Muscle of leg (tissue), 11 donors: ENCODE data around the gene LINGO3. TPM values are rescaled to one million over a fixed set of nuclear protein-coding genes. Genes with fewer than 3 reads are reported as not detected.

Source experiments
- DNase-seq: peaks from one replicate; pipeline ENCODE4 v3.0.0; 2013
- H3K27ac ChIP-seq: one replicate; pipeline ENCODE4 v1.5.1; 2013; ENCODE audit warnings: mild to moderate bottlenecking, low read length, control low read depth
- H3K27me3 ChIP-seq: one replicate; pipeline ENCODE4 v1.6.1; 2013; ENCODE audit warnings: low read length; ENCODE audit not compliant: control insufficient read depth, insufficient read depth
- H3K36me3 ChIP-seq: one replicate; pipeline ENCODE4 v1.6.1; 2013; ENCODE audit warnings: low read length; ENCODE audit not compliant: control insufficient read depth, insufficient read depth
- H3K4me1 ChIP-seq: one replicate; pipeline ENCODE4 v1.6.1; 2013; ENCODE audit warnings: low read length; ENCODE audit not compliant: control insufficient read depth, insufficient read depth
- H3K4me3 ChIP-seq: one replicate; pipeline ENCODE4 v1.5.1; 2013; ENCODE audit warnings: low read length, control low read depth
- H3K9me3 ChIP-seq: replicated peaks from 2 replicates; pipeline ENCODE4 v1.6.1; 2013; ENCODE audit warnings: low read depth, low read length; ENCODE audit not compliant: control insufficient read depth
- WGBS: methylation state at CpG from one replicate; pipeline ENCODE4 v1.1.5; 2013; ENCODE audit warnings: missing lambda C conversion rate; ENCODE audit not compliant: insufficient coverage; 5-methylcytosine and 5-hydroxymethylcytosine counted together
- polyA plus RNA-seq, 8 donors: library from polyadenylated mRNA; unstranded; fragments of 120-200 nt; gene quantifications; one replicate each; pipeline versions ENCODE4 v1.2.1 to v1.2.3, GENCODE V29; 2013; ENCODE audit warnings: inconsistent platforms in 1 of 8, low replicate concordance in 1 of 8; ENCODE audit not compliant: insufficient read length in 8 of 8, insufficient read depth in 1 of 8
- total RNA-seq: library from RNA; stranded (reverse); fragments of 120-200 nt; gene quantifications from one replicate; pipeline ENCODE4 v1.2.4, GENCODE V29; 2013

LINGO3 gene
- total and polyA plus RNA-seq, 9 donors = 0.07 to 0.15 (median 0.09) TPM; not detected in 3

DNA sequence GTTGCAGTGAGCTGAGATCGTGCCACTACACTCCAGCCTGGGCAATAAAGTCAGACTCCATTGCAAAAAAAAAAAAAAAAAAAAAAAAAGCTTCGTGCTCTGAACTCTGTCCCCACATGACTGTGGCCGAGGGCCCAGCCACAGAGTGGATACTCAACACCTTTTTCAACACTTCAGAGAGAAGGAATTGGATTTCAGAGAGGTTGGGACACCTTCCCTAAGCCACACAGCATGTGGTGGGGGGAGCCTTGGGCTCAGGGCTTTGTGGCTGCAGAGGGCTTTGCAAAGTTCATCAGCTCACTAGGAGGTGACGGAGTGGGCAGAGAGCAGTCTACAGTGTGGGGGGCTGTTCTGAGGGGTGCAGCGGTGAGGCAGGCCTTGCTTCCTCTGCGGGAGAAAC lies 11.0 kb upstream of the LINGO3 start:
- peaks cover 7% of the 10 kb centered on the region for H3K9me3 ChIP-seq

DNA sequence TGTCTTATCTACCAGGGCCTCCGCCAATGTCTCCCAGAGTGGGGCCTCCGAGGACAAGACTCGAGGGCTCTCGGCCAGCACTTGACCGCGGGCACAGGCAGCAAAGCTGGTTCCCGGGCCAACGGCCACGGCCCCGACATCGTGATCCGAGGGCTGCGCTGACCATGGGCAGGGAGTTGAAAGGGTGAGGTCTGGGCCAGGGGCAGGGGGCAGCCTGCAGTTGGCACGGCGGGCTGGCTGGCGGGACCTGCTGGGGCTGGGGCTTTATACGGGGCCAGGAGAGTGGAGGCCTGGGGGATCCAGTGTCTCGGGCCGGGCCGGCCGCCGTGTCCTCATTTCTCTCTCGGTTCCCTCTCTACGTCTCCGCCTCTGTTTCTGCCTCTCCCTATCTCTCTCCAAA lies 9.8 kb upstream of the LINGO3 start:
- H3K9me3 ChIP-seq = peaks cover 7% of the 10 kb centered on the region

More for the DNA sequence above, 11.0 kb upstream of the LINGO3 start:
- no peak overlapping the region for H3K27ac ChIP-seq
- H3K4me1 ChIP-seq = peaks cover 9% of the 10 kb centered on the region
- no peak for DNase-seq
- H3K36me3 ChIP-seq = peaks cover 28% of the 10 kb centered on the region
- 73% methylated on average over 3 of the region's 6 CpGs for WGBS
- H3K4me3 ChIP-seq = no peak overlapping the region
- H3K27me3 ChIP-seq = no peaks in the 10 kb centered on the region

DNA sequence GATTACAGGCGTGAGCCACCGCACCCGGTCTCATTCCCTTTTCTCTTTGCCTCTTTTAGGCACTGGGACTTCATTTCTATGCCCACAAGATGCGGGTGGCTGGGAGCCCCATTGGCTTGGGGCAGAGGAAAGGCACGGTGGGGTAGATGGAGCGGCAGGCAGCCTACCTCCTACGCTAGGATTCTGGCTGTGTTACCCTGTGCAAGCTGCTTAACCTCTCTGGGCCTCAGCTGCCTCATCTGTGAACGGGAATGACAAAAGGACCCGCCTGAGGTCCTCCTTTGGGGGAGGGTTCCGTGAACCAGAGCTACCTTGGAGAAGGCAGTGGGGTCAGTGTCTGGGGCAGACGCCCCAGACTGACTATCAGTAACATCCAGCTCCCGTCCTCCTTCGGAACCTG lies 9.3 kb upstream of the LINGO3 start:
- no peak overlapping the region for H3K4me3 ChIP-seq
- peaks cover 14% of the 10 kb centered on the region for H3K36me3 ChIP-seq
- H3K4me1 ChIP-seq = peaks cover 13% of the 10 kb centered on the region
- H3K27me3 ChIP-seq = peaks cover 13% of the 10 kb centered on the region
- peaks cover 7% of the 10 kb centered on the region for H3K9me3 ChIP-seq
- 90% methylated on average over 12 of the region's 13 CpGs for WGBS
- no peak overlapping the region for H3K27ac ChIP-seq
- DNase-seq = no peak

More for the DNA sequence above, 9.8 kb upstream of the LINGO3 start:
- Histone ChIP-seq H3K27ac (no peak overlapping the region), H3K4me3 (no peak overlapping the region), H3K4me1 (peaks cover 9% of the 10 kb centered on the region), H3K27me3 (peaks cover 9% of the 10 kb centered on the region), H3K36me3 (peaks cover 17% of the 10 kb centered on the region)
- WGBS = 90% methylated on average over 15 of the region's 25 CpGs
- no peak for DNase-seq

DNA sequence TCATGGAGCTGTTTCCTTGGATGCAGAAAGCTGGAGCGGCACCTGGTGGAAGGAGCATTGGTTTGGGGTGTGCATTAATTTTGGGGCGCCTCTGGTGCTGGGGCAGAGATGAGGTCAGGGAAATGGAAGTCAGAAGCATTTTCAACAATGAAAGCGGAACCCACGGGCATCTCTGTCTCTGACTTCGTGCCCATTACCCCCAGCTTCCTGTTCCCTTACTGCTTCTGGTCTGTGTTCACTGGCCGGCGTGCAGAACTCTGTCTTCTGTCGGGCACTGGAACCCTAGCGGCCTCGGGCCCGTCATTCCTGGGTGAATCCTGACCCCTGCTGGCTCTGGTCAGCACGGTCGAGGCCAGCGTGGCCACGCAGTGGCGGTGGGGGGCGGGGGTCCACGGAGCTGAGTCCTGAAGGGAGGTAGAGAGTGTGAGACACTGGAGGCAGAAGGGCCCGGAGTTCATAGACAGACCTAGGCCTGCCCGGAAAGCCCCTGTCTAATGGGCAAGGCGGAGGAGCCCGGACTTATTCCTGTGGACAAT lies 7.9 kb upstream of the LINGO3 start:
- H3K27ac ChIP-seq = no peak overlapping the region
- 21% methylated on average over 20 of the region's 22 CpGs for WGBS
- no peak overlapping the region for H3K4me3 ChIP-seq
- H3K36me3 ChIP-seq = peaks cover 2% of the 10 kb centered on the region
- peaks cover 7% of the 10 kb centered on the region for H3K9me3 ChIP-seq
- peak; percentile 75 for DNase-seq
- peaks cover 18% of the 10 kb centered on the region for H3K27me3 ChIP-seq
- peaks cover 16% of the 10 kb centered on the region for H3K4me1 ChIP-seq

DNA sequence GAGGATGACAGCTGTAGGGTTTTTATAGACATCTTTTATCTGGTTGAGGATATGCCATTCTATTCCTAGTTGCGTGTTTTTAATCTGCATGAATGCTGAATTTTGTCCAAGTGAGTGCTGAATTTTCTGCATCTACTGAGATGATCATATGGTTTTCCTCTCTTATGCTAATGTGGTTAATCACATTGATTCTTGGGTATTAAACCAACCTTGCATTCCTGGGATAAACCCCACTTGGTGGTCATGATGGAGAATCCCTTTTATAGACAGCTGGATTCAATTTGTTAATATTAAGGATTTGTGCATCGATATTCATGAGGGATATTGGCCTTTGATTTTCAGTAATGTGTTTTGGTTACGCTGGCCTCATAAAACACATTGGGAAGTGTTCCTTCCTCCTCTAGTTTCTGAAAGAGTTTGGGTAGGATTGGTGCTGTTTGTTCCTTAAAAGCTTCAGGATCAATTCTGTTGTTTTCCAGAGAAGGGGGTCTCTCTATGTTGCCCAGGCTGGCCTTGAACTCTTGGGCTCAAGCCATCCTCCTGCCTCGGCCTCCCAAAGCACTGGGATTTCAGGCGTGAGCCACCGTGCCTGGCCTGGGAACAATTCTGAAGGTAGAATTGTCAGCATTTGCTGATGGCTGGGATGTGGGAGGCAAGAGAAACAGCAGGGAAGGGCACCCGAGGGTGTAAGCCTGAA lies 7.3 kb upstream of the LINGO3 start:
- Histone ChIP-seq H3K4me3 (no peak overlapping the region), H3K36me3 (no peaks in the 10 kb centered on the region), H3K27me3 (peaks cover 24% of the 10 kb centered on the region), H3K4me1 (peaks cover 18% of the 10 kb centered on the region), H3K9me3 (peaks cover 7% of the 10 kb centered on the region), H3K27ac (no peak overlapping the region)
- no peak for DNase-seq
- 83% methylated on average over 6 of the region's 7 CpGs for WGBS

DNA sequence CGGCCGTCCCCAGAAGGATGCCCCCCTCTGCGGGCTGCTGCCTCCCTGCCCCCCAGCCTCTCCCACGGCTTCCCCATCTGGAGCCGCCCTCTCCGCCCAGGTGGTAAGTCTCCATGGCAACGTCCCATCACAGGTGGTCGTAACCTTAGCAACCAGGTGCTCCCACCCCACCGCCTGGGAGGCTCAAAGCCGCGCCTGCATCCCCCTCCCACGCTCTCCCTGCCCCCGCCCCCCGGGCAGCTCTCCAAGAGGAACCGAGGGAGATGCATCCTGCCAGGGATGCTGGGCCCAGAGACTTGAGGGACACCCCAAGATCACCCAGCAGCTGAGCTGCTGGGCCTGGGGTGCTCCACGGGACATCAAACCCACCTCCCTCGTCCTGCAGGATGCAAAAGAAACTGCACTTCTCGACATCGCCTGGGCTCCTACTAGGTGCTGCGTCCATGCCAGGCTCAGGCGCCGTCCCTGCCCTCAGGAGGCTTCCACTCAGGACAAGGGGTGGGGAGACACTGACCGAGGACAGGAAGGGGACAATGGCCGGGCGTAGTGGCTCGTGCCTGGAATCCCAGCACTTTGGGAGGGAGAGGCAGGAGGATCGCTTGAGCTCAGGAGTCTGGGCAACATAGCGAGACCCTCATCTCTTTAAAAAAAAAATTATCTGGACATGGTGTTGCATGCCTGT lies 5.0 kb upstream of the LINGO3 start:
- Histone ChIP-seq H3K9me3 (peaks cover 7% of the 10 kb centered on the region), H3K4me3 (no peak overlapping the region), H3K36me3 (no peaks in the 10 kb centered on the region), H3K4me1 (peaks cover 29% of the 10 kb centered on the region), H3K27me3 (peaks cover 46% of the 10 kb centered on the region), H3K27ac (no peak overlapping the region)
- 28% methylated on average over 15 of the region's 28 CpGs for WGBS
- DNase-seq = no peak

DNA sequence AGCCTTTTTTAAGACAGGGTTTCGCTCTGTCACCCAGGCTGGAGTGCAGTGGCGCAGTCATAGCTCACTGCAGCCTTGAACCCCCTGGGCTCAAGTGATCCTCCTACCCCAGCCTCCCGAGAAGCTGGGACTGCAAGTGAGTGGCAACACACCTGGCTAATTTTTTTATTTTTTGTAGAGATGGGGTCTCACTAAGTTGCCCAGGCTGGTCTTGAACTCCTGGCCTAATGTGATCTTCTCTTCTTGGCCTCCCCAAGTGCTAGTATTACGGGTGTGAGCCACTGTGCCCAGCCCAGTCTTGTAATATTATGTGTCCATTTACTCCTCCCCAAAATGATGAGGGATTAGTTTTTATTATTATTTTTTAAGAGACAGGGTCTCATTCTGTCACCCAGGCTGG lies 3.1 kb upstream of the LINGO3 start:
- H3K27ac ChIP-seq = no peak overlapping the region

DNA sequence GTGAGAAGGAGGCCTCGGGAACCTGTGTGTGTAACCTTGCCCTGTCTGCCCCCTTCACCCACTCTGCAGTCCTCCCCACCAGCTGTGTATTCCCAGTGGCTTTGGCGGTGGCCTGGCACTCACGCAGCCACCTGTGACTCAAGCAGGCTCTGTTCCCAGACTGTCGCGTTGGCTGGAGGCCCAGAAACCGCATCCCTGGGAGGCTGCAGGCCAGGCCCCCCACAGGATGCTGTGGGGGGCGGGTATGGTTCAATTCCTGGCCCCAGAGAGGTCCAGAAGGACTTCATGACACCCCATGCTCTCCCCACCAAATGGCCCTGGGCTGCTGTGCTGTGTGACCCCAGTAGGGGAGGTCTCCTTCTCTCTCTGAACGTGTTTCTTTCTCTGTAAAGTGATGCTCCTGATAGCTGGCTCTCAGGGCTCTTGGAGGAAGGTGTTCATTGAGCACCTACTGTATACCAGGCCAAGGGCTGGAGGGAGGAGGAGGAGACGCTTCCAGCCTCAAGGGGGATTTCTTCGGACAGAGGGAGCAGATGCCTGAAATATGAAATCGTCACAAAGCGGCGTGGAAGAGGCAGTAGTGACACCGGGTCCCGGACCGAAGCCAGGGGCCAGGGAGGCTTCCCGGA lies 1.9 kb upstream of the LINGO3 start:
- H3K4me3 ChIP-seq = no peak overlapping the region
- H3K9me3 ChIP-seq = peaks cover 2% of the 10 kb centered on the region
- H3K36me3 ChIP-seq = no peaks in the 10 kb centered on the region
- DNase-seq = peak; percentile 57
- peaks cover 27% of the 10 kb centered on the region for H3K4me1 ChIP-seq
- WGBS = 51% methylated on average over 14 of the region's 17 CpGs
- H3K27ac ChIP-seq = no peak overlapping the region
- peaks cover 76% of the 10 kb centered on the region for H3K27me3 ChIP-seq

More for the DNA sequence above, 3.1 kb upstream of the LINGO3 start:
- Histone ChIP-seq H3K4me3 (no peak overlapping the region), H3K27me3 (peaks cover 64% of the 10 kb centered on the region), H3K4me1 (peaks cover 29% of the 10 kb centered on the region), H3K9me3 (peaks cover 7% of the 10 kb centered on the region), H3K36me3 (no peaks in the 10 kb centered on the region)
- 100% methylated on average over 2 of the region's 4 CpGs for WGBS
- DNase-seq = no peak

DNA sequence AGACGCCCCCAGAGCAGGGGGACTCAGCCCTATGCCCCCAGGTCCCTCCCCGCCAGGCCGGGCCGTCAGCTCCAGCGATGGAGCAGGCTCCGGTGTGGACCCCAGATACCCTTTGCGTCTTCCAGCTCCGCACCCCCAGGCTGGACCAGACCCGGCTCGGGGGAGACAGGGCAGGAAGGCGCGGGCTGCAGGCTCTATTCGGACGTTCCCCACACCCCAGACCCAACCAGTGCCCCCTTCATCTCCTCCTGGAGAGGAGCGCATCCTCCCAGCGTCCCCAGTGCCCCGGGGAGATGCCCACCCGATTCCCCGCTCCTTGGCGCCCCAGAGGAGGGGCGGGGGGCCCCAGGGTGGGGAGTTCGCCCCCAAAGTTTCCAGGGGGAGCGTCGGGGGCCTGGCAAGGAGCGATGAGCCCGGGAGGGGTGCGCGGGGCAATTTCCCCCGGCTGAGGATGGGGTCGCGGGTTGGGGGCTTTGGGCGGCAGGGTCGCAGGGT lies 389 bp downstream of the LINGO3 start:
- Histone ChIP-seq H3K27me3 (peaks cover 78% of the 10 kb centered on the region), H3K36me3 (no peaks in the 10 kb centered on the region), H3K4me1 (peaks cover 31% of the 10 kb centered on the region), H3K4me3 (no peak overlapping the region), H3K9me3 (no peaks in the 10 kb centered on the region), H3K27ac (no peak overlapping the region)
- WGBS = 10% methylated on average over 28 of the region's 33 CpGs
- DNase-seq = no peak

DNA sequence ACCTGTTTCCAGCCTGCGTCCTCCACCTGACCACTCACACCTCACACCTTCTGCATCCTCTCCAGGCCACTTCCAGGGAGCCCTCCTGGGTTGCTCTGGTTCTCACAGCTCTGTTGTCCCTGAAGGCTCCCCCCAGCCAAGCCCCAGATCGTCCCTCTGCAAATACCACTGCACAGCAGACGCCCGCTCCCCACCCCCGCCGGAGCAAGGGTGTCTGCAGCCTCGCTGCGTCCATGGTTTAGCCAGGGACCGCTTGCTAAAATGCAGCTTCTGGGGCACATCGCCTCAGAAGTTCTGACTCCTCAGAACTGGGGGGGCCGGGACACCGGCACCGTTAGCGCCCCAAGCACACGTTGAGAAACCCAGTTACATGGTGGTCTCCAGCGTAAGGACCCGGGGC lies 983 bp downstream of the LINGO3 start:
- Histone ChIP-seq H3K27ac (no peak overlapping the region), H3K27me3 (peaks cover 78% of the 10 kb centered on the region), H3K4me1 (peaks cover 32% of the 10 kb centered on the region), H3K4me3 (no peak overlapping the region), H3K36me3 (no peaks in the 10 kb centered on the region), H3K9me3 (no peaks in the 10 kb centered on the region)
- 58% methylated on average over 17 of the region's 17 CpGs for WGBS
- DNase-seq = no peak
